Right hindlimb (tissue), 1 donor: ENCODE data around the gene FGD3.
"Not testable (repeated sequence)": the region's sequence is repeated elsewhere in the genome, so short reads cannot be mapped to it uniquely, and the experiment has no call there.

Source experiments
- DNase-seq: peaks from one replicate; pipeline ENCODE4 v3.0.0-alpha.2; 2018

The FGD3 gene

DNA sequence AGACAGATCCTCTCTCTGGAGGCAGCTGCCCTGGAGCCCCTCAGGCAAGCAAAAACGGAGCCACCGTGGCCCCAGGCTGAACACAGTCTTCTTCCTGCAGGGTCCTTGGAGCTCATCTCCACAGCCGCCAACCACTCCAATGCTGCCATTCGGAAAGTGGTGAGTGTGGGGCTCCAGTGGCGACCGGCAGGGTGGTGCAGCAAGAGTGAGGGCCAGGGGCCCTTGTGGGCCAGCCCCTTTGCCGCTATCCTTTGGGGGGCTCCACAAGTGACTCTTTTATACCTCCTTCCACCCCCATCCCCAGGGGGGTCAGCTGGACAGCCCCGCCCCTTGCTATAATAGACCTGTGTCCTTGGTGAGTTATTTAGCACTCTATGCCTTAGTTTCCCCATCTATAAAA, 63.8 kb downstream of the FGD3 start:
- no peak for DNase-seq

DNA sequence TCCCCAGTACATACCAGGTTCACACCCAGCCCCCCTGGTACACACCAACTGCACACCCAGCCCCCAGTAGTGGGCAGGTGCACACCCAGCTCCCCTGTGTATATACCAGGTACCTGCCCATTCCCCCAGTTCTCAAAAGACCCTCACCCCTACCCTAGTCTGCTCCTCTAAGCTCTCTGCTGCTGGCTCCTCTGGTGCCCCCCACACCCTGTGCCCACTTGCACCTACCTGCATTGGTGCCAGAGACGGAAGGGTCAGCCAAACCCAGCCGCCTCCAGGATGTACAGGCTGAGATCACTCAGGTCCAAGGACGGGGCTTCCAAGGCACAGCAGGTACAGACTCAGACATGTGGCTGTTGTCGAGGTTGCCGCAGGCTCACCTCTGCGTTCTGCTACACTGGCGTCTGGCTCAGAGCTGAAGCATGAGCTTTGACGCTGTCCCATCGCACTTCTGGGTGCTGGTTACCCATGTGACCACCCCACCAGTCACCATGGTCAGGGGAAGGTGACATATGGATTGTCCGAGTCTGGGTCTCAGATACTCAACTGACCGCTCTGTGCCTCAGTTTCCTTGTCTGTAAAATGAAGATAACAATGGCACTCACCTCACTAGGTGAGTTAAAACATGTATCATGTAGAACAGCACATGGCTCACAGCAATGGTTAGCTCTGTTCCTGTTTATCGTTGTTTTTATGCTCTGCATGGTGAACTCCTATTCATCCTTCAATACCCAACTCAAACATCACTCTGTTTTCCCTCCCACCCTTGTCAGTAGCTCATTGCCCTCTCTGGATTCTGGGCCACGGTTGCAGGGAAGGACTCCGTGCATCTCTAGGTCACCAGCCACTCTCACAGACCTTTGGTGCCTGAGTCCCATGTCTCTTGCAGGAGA, 65.9 kb downstream of the FGD3 start:
- DNase-seq, result no peak

DNA sequence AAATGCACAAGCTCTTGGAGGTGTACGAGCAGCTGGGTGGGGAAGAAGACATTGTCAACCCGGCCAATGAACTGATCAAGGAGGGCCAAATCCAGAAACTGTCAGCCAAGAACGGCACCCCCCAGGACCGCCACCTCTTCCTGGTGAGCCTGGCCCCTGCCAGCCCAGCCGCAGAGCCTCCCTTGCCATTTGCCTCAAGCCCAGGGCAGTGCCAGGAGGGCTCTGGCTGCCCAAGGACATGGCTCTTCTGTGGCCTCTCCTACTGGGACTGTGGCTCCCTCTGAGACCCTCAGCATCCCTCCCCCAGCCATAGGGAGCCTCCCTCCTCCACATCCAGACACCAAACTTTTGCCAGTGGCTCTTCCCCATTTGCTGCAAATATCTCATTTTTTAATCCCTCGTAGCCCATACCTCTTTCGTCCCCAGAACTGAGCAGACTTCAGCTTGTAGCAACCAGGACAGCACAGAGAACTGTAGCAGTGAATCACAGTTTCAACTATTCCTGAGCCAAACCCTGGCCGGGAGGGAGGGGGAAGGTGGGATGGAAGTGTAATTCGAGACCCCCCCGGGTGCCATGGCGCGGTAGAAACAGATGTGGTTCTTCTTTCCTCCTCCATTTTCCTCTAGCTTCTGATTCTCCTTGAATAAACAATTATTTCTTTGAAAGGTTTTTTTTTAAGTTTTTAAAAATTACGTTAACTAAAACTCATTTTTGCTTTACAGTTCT, 66.7 kb downstream of the FGD3 start:
- DNase-seq, result no peak

DNA sequence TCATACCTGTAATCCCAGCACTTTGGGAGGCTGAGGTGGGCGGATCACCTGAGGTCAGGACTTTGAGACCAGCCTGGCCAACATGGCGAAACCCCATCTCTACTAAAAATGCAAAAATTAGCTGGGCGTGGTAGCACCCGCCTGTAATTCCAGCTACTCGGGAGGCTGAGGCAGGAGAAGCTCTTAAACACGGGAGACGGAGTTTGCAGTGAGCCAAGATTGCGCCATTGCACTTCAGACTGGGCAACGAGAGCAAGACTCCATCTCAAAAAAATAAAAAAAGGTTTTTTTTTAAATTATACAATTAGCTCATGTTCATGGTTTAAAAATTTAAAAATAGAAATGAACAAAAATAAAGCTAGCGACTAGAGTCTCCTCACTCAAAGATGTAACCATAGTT, 67.9 kb downstream of the FGD3 start:
- not testable (repeated sequence) for DNase-seq

DNA sequence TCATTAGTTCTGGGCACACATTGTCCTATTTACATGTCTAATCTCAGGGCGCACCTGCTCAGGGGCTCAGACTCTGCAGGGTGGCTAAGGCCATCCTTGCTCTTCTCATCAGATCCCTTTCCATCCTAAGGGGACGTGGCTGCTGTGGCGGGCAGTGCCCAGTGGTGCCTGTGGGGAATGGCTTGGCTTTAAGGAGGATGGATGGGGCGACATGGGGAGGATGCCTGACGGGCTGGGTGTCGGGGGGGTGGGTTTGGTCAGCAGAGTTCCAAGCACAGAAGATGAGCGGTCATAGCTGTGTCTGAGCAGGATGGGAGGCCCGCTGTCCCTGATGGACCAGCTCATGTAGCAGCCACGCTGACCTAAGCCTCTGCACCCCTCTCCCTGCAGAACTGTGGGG, 70.3 kb downstream of the FGD3 start:
- no peak for DNase-seq

DNA sequence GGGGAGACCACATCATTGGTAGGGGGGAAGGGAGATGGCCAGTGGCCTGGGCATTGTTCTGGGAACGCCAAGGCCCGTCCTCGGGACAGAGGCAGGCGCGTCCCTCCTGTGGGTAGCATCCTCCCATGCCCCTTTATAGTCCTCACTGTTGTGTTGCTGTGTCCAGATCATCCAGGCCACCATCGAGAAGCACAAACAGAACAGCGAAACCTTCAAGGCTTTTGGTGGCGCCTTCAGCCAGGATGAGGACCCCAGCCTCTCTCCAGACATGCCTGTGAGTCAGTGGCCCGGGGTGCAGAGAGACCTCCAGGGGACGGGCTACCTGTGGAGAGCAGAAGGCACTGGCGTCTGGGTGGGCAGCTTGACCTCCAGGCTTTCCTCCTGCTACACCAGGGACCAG, 72.8 kb downstream of the FGD3 start:
- no peak for DNase-seq

DNA sequence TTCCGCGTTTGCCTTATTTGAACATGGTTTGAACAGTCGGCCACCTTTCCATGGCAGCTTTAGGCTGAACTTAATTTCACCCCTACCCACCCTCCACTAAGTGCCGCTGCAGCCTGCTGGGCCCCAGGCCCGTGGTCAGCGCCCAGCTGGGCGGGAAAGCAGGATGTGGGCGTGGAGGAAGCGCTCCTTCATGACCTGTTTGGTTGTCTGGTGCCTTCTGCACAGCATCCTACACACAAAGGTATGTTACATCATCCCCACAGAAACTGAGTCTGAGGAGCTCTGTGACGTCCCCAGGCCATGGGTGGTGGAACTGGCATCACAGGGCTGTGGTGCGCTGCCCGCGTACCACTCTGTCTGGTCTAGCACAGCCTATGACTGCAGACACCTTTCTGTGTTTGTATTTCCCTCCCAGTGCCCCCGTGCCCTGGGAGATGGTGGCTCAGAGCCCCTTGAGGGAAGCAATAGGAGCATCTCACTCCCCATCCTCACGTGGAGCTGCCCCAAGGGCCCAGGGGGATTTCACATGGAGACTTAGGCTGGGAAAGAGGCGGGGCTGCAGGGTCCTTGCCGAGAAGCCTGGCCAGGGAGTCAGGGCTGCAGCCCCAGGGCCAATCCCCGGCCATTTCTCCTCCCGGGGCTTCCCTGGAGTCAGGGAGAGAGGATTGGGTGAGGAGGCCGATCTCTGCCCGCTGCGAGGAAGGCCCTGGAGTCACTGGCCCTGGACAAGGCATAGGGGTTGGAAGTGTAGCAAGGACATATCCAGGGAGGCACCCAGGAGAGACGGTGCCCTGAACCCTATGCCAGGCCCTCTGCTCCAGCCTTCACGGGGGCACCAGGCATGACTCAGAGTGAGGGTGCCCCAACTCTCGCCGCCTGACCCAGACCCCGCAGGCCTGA, 73.7 kb downstream of the FGD3 start:
- no peak for DNase-seq

DNA sequence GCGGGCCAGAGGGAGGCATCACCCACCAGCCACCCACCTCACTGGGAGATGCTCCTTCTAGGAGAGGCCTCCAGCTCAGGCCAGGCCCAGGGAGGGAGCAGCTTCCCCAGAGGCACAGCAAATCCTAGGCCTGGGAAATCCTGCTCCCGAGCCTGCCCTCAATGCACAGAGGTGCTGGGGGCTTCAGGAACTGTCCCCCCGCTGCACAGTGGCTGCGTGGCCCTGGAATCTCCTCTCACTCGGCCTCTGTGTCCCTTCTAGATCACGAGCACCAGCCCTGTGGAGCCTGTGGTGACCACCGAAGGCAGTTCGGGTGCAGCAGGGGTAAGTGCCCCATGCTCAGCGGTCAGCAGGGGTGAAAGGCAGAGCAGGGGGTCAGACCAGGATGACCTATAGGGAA, 74.7 kb downstream of the FGD3 start:
- no peak for DNase-seq

DNA sequence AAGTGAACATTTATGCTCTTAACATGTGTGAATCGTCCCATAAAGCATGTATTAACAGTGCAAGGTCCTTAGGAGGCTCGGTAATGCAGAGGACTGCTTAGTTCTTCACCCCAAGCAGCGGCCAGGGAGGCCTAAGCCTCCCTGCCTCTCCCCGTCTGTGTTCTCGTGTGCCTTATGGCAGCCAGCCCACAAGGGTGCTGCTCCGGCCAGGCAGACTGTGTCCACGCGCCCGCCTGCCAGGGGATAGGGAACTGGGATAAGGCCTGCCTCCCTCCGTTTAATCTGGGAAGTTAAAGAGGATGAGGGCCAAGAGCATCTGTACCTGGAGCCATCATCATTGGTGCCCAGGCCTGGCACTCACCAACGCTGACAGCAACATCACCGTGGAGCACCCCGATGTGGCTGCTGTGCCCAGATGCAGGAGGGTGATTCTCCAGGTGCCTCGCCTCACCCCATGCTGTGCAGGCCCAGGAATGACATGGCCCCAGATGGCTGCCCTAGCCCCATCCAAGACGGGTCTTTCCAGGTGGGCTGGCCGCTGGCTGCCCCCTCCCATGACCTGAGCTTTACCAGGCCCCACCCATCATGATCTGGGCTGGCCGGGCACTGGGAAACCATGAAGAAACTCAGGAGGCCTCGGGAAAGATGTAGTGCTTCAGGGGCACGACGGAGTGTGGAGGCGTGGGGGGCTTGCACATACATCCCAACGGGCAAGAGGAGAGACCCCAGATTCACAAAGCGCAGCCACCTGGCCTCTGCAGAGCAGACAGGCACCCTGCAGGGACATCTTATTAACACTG, 75.6 kb downstream of the FGD3 start:
- DNase-seq, result no peak

DNA sequence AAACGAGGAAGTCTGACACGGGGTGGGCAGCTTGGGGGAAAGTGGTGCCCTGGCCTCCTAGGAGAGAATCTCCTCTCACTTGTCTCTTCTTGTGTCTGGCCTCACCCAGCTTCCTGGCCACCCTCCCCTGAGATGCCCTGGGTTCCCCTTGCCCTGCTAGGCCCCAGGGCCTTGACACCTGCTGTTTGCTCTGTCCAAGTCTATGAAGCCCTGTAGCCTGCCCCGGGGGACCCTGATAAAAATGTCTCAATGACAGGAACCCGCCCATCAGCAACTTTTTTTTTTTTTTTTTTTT, 76.1 kb downstream of the FGD3 start:
- DNase-seq, result no peak

DNA sequence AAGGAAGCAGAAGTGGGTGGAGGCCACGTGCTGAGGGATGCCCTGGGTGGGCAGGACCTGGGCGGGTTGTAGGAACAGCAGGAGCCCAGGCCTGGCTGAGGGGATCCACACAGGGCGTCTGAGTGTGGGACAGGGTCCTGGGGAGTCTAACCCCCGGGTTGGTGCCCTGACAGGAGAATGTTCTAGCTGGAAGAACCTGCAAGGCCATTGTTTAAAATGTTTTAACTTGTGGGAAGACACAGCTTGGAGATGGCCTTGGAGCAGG, 77.3 kb downstream of the FGD3 start:
- no peak for DNase-seq

DNA sequence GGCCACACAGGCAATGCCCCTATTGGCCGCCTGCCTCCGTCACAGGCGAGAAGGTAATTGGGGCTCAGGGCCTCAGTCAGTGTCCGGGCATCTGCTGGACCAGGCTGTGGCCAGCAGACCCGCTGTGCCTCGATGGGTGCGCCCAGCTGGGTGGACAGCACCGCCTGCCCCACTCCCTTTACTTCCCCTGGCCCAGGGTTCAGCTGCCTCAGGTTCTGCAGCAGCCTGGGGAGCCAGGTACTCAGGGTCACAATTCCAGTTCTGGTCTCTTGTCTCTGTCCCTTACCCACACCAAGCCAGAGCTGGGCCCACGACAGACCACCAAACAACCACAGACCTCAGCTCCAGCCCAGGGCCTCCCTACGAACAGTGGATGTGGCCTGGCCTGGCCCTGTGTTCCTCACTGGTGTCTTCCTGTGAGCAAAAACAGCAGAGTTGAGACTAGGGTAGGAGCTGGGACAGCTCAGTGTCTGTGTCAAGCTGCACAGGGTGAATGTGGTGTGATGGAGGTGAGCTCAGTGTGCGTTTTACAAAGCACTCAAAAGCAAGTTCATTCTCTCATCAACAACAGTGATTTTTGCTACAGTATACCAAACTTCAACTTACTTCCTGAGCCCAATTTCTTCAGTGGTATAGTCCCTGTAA, 77.8 kb downstream of the FGD3 start:
- DNase-seq, result no peak

DNA sequence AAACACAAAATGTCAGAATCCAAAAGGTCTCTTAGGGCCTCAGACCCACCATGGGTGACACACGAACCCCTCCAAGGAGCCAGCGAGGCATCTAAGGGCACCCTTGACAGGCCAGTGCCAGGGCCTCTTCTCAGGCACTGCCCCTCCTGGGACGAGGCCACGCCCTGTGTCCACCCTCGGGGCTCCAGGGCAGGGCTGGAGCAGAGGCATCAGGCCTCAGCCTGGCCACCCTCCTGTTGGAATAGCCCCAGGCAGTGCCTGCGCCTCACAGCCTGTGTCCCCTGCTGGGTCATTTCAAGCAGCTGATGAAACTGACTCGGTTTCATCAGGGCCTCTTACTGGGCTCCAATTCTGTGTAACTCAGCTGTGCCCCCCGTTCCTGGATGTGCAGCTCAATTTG, 78.4 kb downstream of the FGD3 start:
- DNase-seq, result no peak

DNA sequence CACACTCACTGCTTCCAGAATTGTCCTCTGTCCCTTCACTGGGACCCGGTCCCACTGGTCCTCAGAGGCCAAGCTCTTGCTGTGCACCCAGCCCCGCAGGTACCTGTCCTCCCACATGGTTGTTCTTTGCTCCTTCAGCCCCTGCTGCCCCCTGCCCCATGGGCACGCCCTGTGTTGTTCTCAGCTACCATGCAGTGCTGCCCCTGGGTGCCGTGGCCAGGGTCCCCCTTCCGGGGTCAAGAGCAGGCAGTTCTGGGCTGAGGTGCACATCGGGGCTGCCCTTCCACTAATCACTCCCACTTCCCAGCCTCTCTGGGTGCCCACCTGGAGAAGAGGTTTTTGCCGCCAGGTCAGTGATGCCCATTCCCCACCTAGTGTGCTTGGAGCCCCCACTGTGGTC, 79.3 kb downstream of the FGD3 start:
- no peak for DNase-seq

DNA sequence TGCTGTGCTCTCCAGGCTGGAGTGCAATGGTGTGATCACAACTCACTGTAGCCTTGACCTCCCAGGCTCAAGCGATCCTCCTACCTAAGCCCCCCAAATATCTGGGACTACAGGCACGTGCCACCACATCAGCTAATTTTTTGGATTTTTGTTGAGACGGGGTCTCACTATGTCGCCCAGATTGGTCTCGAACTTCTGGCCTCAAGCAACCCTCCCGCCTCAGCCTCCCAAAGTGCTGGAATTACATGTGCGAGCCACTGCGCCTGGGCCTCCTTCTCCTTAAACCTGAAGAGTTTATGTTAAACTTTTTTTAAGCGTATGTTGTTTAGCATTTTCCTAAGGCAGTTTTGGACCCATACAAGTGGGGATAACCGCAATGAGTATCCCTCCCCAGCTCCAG, 80.4 kb downstream of the FGD3 start:
- DNase-seq, result no peak

DNA sequence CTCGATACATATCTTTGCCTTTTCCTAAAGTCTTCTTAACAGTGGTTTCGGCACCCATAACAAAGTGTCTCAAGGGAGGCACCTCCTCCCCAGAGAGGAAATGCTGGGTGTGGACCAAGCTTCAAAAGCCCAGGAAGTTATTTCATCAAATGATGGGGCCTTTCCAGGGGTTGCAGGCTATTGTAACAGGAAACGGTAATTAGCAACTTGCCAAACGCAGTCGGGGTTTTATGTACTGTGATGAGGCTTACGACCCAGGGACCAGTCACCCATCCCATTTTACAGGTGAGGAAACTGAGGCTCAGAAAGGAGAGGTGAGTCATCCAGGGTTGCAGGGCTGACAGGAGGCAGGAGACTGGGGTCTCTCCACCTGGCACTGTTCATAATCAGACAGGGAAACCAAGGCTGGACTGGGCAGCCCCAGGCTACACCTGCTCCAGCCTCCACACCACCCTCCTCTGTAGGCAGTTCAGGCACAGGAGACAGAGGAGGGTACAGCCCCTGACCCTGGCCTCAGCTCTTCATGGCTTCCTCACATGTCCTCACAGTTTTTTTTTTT, 81.2 kb downstream of the FGD3 start:
- DNase-seq, result no peak

DNA sequence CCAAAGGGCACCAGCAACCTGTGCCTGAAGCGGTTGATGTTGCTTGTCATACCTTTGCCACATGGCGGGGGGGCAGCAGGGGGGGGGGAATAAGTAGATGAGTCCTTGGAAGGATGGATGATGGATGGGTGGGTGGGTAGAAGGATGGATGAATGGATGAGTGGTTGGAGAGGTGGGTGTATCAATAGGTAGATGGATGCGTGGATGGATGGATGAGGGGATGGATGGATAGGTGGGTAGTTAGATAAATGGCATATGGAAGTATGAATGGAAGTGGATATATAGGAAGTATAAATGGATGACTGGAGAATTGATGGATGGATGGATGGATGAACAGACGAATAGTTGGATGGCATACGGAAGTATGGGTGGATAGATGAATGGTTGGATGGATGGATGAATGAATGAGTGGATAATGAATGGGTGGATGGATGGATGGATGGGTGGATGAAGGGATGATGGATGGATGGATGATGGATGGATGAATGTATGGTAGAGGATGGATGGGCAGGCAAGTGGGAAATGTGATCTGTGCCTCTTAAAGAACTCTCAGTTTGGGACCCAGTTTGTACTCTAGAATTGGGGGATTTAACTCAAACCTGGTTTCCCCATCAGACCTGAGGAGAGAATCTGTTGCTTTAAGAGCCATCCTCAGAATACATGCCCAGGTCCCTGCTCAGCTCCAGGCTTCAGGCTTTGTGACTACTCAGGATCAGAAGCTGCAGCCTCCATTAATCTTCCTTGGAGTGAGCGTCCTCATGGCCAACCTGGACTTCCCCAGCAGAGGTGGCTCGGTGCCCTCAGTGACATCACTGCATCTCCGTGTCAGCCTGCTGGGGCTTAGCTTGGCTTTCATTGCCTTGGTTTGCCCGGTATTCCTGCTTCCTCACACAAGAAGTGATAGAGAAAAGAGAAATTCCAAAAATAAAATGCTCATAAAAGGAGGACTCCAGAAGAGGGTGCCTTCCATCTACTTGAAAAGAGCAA, 83.6 kb downstream of the FGD3 start:
- DNase-seq, result no peak

DNA sequence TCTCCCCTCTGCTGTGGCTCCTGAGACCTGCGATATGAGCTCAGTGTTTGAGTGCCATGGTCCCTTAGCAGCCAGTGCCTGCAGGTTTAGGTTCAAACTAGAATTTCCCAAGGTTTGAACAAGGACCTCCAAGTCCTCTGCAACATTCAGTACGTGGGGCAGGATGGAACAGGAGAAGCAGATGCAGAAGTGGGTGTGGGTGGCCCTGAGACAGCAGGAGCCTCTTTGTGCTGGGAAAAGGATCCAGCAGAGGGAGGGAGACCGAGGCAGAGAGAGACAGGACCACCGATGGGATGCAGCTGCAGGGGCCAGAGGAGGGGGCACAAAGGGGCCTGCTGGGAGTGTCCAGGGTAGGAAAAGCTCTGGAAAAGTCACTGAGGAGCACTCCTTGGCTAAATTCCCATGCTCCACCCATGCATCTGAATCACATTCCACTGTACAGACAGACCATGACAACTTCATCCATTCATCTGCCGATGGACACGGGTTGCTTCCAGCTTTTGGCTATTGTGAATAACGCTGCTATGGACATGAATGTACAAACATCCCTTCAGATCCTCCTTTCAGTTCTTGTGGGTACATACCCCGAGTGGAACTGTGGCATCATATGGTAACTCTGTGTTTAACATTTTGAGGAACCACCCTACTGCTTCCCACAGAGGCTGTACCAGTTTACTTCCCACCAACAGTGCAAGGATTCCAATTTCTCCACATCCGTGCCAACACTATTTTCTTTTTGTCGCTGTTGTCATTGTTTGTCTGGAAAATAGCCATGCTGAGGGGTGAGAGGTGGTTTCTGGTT, 84.5 kb downstream of the FGD3 start:
- peak; percentile 56 for DNase-seq

DNA sequence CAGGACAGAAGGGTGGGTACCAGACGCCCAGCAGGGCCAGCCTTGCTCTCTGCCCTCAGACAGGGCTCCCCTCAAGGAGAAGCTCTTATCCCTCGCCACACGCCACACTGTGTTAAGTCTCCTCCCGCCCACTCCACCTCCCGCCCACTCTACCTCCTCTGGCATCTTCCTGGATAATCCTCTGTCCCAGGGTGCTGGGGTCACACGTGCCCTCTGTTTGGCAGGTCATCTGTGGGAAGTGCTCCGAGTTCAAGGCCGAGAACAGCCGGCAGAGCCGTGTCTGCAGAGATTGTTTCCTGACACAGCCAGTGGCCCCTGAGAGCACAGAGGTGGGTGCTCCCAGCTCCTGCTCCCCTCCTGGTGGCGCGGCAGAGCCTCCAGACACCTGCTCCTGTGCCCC, 85.2 kb downstream of the FGD3 start:
- DNase-seq, result no peak

DNA sequence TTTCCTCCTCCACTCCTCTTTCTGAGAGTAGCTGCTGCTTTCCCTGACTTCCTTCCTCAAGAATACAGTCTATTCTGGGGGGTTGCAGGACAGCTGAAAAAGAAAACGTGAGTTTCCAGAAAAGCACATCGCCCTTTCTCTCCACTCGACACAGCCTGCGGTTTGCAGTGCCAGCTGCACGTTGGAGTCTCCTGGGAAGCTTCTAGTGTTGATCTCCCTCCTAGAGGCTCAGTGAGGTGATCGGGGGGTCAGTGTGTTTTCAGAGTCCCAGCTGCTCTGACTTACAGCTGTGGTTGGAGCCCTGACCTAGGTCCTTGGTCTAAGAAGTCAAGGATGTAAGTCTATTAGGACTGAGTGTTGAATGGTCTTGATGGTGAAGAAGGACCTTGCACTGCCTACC, 86.2 kb downstream of the FGD3 start:
- DNase-seq, result peak; percentile 59
